SK-N-SH treated with all-trans-retinoic acid at 6 μM for 48 hours (cell line): ENCODE data around the gene RCN1.
"Not testable (repeated sequence)": the region's sequence is repeated elsewhere in the genome, so short reads cannot be mapped to it uniquely, and the experiment has no call there.

Source experiments
- BACH2 ChIP-seq: fragments of 250-450 bp; sonication (Bioruptor Pico); IDR thresholded peaks from 2 replicates; pipeline ENCODE4 v1.9.0; 2021; ENCODE audit warnings: mild to moderate bottlenecking, borderline replicate concordance
- CSDC2 ChIP-seq: fragments of 250-450 bp; sonication (Bioruptor Pico); IDR thresholded peaks from 2 replicates; pipeline ENCODE4 v1.5.0; 2020; ENCODE audit warnings: mild to moderate bottlenecking, moderate library complexity
- CSRNP3 ChIP-seq: fragments of 250-450 bp; sonication (Bioruptor Pico); IDR thresholded peaks from 2 replicates; pipeline ENCODE4 v1.5.1; 2021; ENCODE audit warnings: mild to moderate bottlenecking, moderate library complexity
- OSR1 ChIP-seq: fragments of 250-450 bp; sonication (Bioruptor Pico); IDR thresholded peaks from 2 replicates; pipeline ENCODE4 v1.8.0; 2022; ENCODE audit warnings: moderate library complexity, mild to moderate bottlenecking, inconsistent platforms
- PATZ1 ChIP-seq: fragments of 250-450 bp; sonication (Bioruptor Pico); IDR thresholded peaks from 2 replicates; pipeline ENCODE4 v1.8.0; 2020; ENCODE audit warnings: mild to moderate bottlenecking, moderate library complexity, borderline replicate concordance
- SNAI2 ChIP-seq: fragments of 250-450 bp; sonication (Bioruptor Pico); IDR thresholded peaks from 2 replicates; pipeline ENCODE4 v1.5.0; 2020; ENCODE audit warnings: mild to moderate bottlenecking, moderate library complexity
- TCF4 ChIP-seq: fragments of 250-450 bp; sonication (Bioruptor Pico); IDR thresholded peaks from 2 replicates; pipeline ENCODE4 v1.8.0; 2021; ENCODE audit warnings: mild to moderate bottlenecking, moderate library complexity, borderline replicate concordance
- TOX ChIP-seq: fragments of 250-450 bp; sonication (Bioruptor Pico); IDR thresholded peaks from 2 replicates; pipeline ENCODE4 v1.8.0; 2021; ENCODE audit warnings: mild to moderate bottlenecking, moderate library complexity, borderline replicate concordance
- ZFP3 ChIP-seq: fragments of 250-450 bp; sonication (Bioruptor Pico); IDR thresholded peaks from 2 replicates; pipeline ENCODE4 v1.5.0; 2020; ENCODE audit warnings: mild to moderate bottlenecking, moderate library complexity
- ZFP30 ChIP-seq: fragments of 450-650 bp; formaldehyde crosslinking; IDR thresholded peaks from 2 replicates; pipeline ENCODE4 v1.5.0; 2022; ENCODE audit warnings: mild to moderate bottlenecking, moderate library complexity
- ZNF565 ChIP-seq: fragments of 450-650 bp; formaldehyde crosslinking; conservative IDR thresholded peaks from 2 replicates; pipeline ENCODE4 v1.5.0; 2020; ENCODE audit warnings: low read depth, mild to moderate bottlenecking, moderate library complexity
- ZNF70 ChIP-seq: fragments of 450-650 bp; formaldehyde crosslinking; IDR thresholded peaks from 2 replicates; pipeline ENCODE4 v1.5.0; 2020; ENCODE audit warnings: mild to moderate bottlenecking, moderate library complexity
- ZNF8 ChIP-seq: fragments of 450-650 bp; formaldehyde crosslinking; IDR thresholded peaks from 2 replicates; pipeline ENCODE4 v1.5.0; 2020; ENCODE audit warnings: mild to moderate bottlenecking, moderate library complexity
- TF ChIP-seq, protein P1 (sequence below): fragments of 250-450 bp; sonication (Bioruptor Pico); IDR thresholded peaks from 2 replicates; pipeline ENCODE4 v1.5.1; 2020; ENCODE audit warnings: low read depth, mild to moderate bottlenecking, moderate library complexity

GRCh38 chr11:32063031-32063430 is 27.8 kb upstream of the RCN1 start:
- not testable (repeated sequence) for TF ChIP-seq ZFP3 (CRISPR knock-in tag); SNAI2 (CRISPR knock-in tag); ZNF70 (CRISPR knock-in tag); PATZ1 (CRISPR knock-in tag); OSR1 (CRISPR knock-in tag); BACH2 (CRISPR knock-in tag); ZNF565 (CRISPR knock-in tag); ZFP30 (CRISPR knock-in tag); CSRNP3 (CRISPR knock-in tag); TCF4 (CRISPR knock-in tag); CSDC2; TOX (CRISPR knock-in tag); ZNF8 (CRISPR knock-in tag)
- TF ChIP-seq, protein P1, sequence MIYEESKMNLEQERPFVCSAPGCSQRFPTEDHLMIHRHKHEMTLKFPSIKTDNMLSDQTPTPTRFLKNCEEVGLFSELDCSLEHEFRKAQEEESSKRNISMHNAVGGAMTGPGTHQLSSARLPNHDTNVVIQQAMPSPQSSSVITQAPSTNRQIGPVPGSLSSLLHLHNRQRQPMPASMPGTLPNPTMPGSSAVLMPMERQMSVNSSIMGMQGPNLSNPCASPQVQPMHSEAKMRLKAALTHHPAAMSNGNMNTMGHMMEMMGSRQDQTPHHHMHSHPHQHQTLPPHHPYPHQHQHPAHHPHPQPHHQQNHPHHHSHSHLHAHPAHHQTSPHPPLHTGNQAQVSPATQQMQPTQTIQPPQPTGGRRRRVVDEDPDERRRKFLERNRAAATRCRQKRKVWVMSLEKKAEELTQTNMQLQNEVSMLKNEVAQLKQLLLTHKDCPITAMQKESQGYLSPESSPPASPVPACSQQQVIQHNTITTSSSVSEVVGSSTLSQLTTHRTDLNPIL (CRISPR knock-in tag), result not testable (repeated sequence)
